HuH-7.5 (cell line): ENCODE data around the gene CACNA1A.
"Not testable (repeated sequence)": the region's sequence is repeated elsewhere in the genome, so short reads cannot be mapped to it uniquely, and the experiment has no call there.

Source experiments
- DNase-seq: peaks from one replicate; pipeline ENCODE4 v3.0.0; 2011; ENCODE audit warnings: low spot score

CACNA1A gene

DNA sequence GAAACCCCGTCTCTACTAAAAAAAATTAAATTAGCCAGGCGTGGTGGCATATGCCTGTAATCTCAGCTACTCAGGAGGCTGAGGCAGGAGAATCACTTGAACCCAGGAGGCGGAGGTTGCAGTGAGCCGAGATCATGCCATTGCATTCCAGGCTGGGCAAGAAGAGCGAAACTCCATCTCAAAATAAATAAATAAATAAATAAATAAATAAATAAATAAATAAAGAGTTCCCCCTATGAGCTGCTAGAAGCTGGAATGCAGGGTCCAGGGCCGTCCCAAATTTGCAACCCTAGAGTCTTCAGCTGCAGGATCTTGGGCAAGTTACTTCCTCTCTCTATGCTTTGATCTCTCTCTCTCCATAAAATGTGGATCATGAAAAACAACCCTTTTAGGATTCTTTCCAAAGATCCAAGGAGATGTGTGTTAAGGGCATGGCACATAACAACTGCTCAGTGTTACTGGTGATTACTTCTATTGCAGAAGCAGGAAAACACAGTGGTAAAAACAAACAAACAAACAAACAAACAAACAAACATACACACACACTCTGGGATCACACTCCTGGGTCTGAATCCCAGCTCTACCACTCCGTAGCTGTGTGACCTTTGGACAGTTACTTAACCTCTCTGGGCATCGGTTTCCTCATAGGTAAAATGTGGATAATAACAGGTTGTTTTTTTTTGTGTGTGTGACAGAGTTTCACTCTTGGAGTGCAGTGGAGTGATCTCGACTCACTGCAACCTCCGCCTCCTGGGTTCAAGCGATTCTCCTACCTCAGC, 78.8 kb downstream of the CACNA1A start:
- DNase-seq = no peak

GRCh38 chr19:13425875-13426274, 80.4 kb downstream of the CACNA1A start:
- DNase-seq = not testable (repeated sequence)

GRCh38 chr19:13425151-13425550, 81.1 kb downstream of the CACNA1A start:
- no peak for DNase-seq

DNA sequence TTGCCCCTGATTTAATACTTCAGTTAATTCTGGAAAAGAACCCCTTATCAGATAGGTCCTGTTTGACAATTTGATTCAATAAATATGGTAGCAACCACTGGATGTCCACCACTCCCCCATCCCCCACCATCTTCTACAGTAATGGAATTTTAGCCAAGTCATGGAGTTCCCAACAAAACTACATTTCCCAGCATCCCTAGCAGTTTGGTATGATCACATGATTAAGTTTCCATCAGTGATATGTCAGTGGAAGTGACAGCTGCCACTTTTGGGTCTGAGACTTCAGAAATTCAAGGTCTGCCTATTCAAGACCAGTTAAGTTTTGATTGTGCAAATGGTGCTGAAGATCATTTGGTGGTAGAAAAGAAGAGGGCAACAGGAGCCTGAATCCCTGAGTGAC, 85.5 kb downstream of the CACNA1A start:
- DNase-seq = no peak

GRCh38 chr19:13417054-13417453, 89.2 kb downstream of the CACNA1A start:
- DNase-seq = no peak

- no peak for DNase-seq
Observed at GRCh38 chr19:13411899-13412298, 94.4 kb downstream of the CACNA1A start.

DNA sequence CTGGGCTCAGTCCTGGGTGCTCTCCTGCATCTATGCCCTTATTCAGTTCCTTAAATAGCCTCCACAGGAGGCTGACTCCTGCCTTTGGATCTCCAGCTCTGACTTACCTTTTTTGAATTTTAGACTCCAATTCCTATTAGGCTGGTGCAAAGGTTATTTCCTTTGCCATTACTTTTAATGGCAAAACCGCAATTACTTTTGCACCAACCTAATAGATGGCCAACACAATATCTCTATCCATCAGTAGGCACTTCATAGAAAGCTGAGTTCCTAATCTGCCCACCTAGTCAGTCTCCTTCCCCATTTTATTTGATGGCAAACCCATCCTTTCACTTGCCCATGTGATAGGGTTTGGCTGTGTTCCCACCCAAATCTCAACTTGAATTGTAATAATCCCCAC, 95.3 kb downstream of the CACNA1A start:
- DNase-seq = no peak

GRCh38 chr19:13408889-13409518, 97.3 kb downstream of the CACNA1A start:
- no peak for DNase-seq

DNA sequence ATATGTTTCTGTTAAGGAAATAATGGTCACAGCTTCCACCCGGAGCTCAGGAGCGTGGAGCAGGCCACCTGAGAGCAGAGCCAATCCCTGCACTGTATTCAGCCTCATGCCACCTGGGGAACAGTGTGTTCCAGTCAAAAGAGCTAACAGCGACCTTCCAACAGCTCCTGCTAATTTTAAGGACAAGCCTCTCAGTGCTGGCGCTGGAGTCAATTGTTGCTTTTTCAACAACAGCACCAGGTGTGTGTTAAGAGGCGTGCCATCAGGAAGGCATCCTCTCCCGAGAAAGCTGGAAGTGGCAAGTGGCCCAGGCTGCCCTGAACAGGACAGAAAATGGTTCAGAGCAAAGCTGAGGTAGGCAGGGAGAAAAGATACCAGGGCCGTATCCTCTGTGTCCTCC, 102.0 kb downstream of the CACNA1A start:
- DNase-seq = no peak

DNA sequence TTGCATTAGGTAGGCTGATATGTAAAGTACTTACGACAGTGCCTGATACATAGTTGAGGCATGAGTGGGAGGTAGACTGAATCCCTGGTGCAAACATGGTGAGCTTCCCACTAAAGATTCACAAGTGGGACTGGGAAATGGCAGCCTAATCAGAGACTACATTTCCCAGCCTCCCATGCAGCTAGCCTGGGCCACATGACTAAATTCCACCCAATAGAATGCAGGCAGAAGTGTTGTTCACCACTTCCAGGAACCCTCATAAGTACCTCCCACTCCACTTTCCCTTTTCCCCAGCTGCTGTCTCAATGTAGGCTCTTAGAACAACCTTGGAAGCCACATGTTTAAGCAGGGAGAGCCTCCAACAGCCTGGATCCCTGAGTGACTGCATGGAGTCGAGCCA, 104.9 kb downstream of the CACNA1A start:
- DNase-seq = no peak

GRCh38 chr19:13400296-13400695, 106.0 kb downstream of the CACNA1A start:
- no peak for DNase-seq

DNA sequence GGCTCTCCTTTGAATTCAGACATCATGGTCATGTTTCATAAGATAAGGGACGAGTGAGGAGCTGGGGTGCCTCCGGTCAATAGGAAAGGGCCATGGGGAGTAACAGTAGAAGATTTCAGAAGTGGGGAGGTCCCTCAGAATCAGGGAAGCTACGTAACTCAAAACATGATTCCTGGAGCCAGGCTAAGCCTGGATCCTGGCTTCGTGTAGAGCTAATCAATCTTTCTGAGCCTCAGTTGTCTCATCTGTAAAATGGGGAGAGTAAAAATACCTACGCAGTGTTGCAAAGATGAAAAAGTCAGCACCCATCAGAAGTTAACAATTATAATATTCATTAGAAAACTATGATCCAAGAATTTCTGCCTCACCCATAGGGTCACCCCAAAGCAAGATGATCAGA, 106.5 kb downstream of the CACNA1A start:
- no peak for DNase-seq

DNA sequence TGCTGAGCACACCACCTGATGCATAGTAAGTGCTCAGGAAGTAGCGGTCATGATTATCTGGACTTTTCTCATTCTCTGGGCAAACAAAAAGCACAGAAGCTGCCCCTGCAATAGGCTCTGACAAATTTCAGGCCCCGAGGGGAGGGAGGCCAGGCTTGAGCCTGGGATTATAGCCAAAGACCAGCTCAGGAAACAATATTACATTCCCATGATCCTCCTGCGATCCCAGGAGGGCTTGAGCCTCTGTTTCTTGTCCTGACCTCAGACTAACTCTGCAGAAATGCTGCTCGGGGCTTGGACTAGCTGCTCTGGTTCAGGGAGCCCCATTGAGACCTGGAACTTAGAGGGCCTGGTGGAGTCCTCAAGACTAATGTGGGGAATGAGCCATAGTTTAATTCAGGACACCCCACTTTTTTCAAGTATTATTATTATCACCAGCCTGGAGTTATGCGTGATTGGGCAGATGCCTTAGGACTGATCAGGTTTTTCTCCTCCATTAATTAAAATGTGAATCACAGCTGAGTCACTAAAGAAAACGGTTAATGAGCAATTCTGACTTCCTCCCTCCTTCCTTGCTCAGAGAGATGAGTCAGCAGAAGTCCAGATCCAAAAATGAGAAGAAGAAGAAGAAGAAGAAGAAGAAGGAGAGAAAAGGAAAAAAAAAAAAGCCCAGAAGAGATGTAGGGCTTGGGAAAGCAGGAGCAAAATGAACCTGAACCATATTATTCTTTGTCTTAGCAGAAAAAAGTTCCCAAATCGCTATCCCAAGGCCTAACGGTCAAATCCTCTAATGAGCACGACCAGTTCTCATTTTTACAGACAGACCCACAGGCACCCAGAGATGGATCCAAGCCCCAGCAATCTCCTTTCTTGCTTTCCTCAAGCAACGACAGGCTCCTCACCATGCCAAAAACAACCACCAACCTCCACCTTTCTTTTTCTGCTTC, 107.2 kb downstream of the CACNA1A start:
- DNase-seq = no peak

- no peak for DNase-seq
Observed at GRCh38 chr19:13398182-13398581, 108.1 kb downstream of the CACNA1A start.

DNA sequence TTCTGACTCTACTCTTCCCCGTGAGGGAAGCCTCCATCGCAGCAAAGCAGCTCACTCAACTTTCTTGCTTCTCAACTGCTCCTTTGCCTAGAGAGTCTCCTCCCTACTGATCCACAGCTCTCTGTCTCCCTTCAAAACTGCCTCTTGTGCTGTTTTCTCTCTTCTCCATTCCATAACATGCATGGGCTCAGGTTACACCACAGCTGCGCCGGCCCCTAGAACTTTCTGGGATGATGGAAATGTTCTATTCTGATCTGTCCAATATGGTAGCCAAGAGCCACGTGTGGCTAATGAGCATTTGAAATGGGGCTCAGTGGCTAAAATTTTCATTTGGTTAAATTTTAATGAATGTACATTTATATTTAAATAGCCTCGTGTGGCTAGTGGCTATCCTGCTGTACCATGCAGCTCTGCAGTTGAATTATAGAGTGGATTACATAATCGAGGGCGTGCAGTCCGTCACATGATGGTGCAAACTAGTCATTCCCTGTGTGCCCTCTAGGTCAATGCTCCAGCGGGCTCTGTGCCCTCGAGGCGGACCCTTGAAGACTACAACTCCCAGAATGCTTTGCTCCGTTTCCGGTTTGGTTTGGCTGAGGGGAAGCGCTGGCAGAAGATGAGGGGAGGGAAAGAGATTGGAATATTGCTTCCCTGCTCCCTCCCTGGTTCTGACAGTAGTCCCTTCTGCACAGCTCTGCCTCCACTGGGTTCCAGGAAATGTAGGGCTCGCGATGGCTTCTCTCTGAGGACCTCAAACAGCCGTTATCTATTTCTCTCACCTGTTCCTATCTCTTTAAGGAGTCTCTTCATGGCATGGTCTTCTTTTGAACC, 109.8 kb downstream of the CACNA1A start:
- no peak for DNase-seq

- no peak for DNase-seq
Observed at GRCh38 chr19:13382633-13382938, 123.7 kb downstream of the CACNA1A start.

DNA sequence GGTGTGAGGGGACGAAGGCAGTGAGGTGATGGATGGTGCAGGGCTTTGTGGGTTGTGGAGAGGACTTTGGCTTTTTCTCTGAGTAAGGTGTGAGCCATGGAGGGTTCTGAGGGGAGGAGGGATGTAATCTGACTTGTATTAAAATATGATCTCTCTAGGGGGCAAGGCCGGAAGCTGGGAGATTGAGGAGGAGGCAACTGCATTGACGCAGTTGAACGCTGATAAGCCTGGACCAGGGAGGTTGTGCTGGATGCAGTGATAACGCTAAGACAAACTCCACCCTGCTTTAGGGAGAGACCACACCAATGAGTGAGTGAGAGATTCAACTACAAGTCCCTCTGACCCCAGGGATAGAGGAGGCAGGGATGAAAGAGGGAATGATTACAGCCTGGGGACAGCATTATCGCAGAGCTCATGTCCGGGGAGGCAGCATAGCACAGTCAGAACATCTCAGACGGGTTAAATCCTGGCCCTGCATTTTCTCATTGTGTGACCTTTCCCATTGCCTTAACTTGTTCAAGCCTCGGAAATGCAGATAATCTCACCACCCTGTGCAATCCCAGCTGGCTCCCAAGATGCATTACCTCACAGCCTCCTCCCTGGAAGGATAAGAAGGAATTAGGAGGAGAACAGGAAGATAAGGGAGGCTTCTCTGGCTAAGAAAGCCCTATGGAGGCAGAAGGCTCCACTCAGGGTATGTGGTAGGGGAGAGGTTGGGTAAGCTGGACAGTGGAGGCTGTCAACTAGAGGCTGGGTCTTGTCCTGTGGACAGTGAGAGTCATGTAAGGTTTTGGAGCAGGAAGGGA, 124.2 kb downstream of the CACNA1A start:
- DNase-seq = no peak

DNA sequence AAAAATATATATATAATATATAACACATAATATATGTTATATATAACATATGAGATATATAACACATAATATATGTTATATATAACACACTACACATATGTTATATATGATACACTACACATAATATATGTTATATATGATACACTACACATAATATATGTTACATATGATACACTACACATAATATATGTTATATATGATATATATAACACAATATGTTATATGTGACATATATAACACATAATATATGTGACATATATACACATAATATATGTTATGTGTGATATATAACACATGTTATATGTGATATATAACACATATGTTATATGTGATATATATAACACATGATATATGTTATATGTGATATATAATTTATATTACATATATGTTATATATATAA, 129.7 kb downstream of the CACNA1A start:
- no peak for DNase-seq

- no peak for DNase-seq
Observed at GRCh38 chr19:13373599-13373998, 132.7 kb downstream of the CACNA1A start.

- no peak for DNase-seq
Observed at GRCh38 chr19:13370948-13371347, 135.3 kb downstream of the CACNA1A start.

GRCh38 chr19:13366529-13367143, 139.6 kb downstream of the CACNA1A start:
- DNase-seq = no peak
